Body of pancreas (tissue), 4 donors: ENCODE data around the gene LYRM4.

Experiments used
- CTCF ChIP-seq, 7 experiments: fragments of 450-650 bp in 4 of 7; fragments of 200-600 bp in 3 of 7; sonication (generic) in 3 of 7; IDR thresholded peaks; one replicate each; pipeline ENCODE4 v1.5.1; 2016 to 2019; ENCODE audit warnings: antibody characterized with exemption in 7 of 7
- POLR2A ChIP-seq, 3 donors: fragments of 450-650 bp; IDR thresholded peaks; one replicate each; pipeline ENCODE4 v1.6.1; 2016; ENCODE audit warnings: antibody characterized with exemption in 3 of 3, mild to moderate bottlenecking in 2 of 3

- TF ChIP-seq CTCF (IDR thresholded peaks at IDR 0.05) (no peak), POLR2A (IDR thresholded peaks at IDR 0.05) (no peak)
These were observed 100.5 kb downstream of the LYRM4 start for GRCh38 chr6:5160206-5160605.
